H1 (cell line): ENCODE data around the gene MRRF. TPM values are rescaled to one million over a fixed set of nuclear protein-coding genes. Genes with fewer than 3 reads are reported as not detected.

Source experiments
- CTCF ChIA-PET: fragments of 300-600 bp; sonication (Branson Sonifier 250); formaldehyde crosslinking; loops from one replicate; lab custom pipeline; 2021; ENCODE audit not compliant: partially characterized antibody; lab: Charles Lee
- POLR2A ChIA-PET: fragments of 300-600 bp; sonication (Branson Sonifier 250); formaldehyde crosslinking; loops from one replicate; lab custom pipeline; 2021; ENCODE audit warnings: inconsistent platforms; ENCODE audit not compliant: partially characterized antibody; lab: Charles Lee
- DNase-seq, 2 experiments: peaks; one replicate each; pipeline versions ENCODE4 v3.0.0 to v3.0.0-alpha.2; 2010 to 2022; ENCODE audit warnings: low spot score in 2 of 2, low read depth in 1 of 2, mixed read lengths in 1 of 2
- FAIRE-seq: peaks from 2 replicates; lab custom pipeline; 2011; peaks lifted over from hg19 to GRCh38; lab: Jason Lieb, UNC
- H2AFZ ChIP-seq: 2 replicates; pipeline ENCODE4 v1.8.1; 2012; ENCODE audit warnings: low read length, inconsistent platforms
- H2AK5ac ChIP-seq: 2 replicates; pipeline ENCODE4 v1.6.1; 2013; ENCODE audit warnings: low read depth, low read length
- H2BK120ac ChIP-seq: replicated peaks from 2 replicates; pipeline ENCODE3; 2013; ENCODE audit warnings: low read depth, low read length, inconsistent platforms
- H2BK12ac ChIP-seq: 2 replicates; pipeline ENCODE4 v1.6.1; 2013; ENCODE audit warnings: low read depth, low read length
- H2BK15ac ChIP-seq: 2 replicates; pipeline ENCODE4 v1.6.1; 2013; ENCODE audit warnings: low read length
- H2BK20ac ChIP-seq: 2 replicates; pipeline ENCODE4 v1.6.1; 2013; ENCODE audit warnings: low read length
- H2BK5ac ChIP-seq: 2 replicates; pipeline ENCODE4 v1.6.1; 2013; ENCODE audit warnings: low read depth, low read length
- H3K14ac ChIP-seq: 2 replicates; pipeline ENCODE4 v1.6.1; 2013; ENCODE audit warnings: inconsistent platforms; ENCODE audit not compliant: insufficient read length
- H3K18ac ChIP-seq: 2 replicates; pipeline ENCODE4 v1.6.1; 2013; ENCODE audit warnings: low read length; ENCODE audit errors: extremely low read depth
- H3K23ac ChIP-seq: 2 replicates; pipeline ENCODE4 v1.6.1; 2013; ENCODE audit warnings: inconsistent platforms; ENCODE audit not compliant: insufficient read length
- H3K23me2 ChIP-seq: 2 replicates; pipeline ENCODE4 v1.6.1; 2013; ENCODE audit warnings: low read depth, low read length
- H3K27ac ChIP-seq: 2 replicates; pipeline ENCODE4 v1.6.1; 2011; ENCODE audit warnings: low read depth, low read length, inconsistent platforms
- H3K27me3 ChIP-seq, 4 experiments: replicated peaks in 1 of 4; 1 replicate in 1 of 4; 2 replicates in 3 of 4; pipeline versions ENCODE4 v1.6.1 to v1.8.1; 2011 to 2013; ENCODE audit warnings: low read length in 3 of 4, mild to moderate bottlenecking in 3 of 4, inconsistent platforms in 2 of 4, mixed read lengths in 2 of 4, moderate library complexity in 1 of 4; ENCODE audit not compliant: control insufficient read depth in 3 of 4, insufficient read depth in 3 of 4; ENCODE audit errors: extremely low read depth in 1 of 4
- H3K36me3 ChIP-seq, 4 experiments: 2 replicates each; pipeline versions ENCODE4 v1.6.1 to v1.8.1; 2011 to 2013; ENCODE audit warnings: mild to moderate bottlenecking in 4 of 4, low read length in 3 of 4, moderate library complexity in 2 of 4, control low read depth in 1 of 4, inconsistent platforms in 1 of 4; ENCODE audit not compliant: insufficient read depth in 4 of 4, control insufficient read depth in 2 of 4
- H3K4ac ChIP-seq: replicated peaks from 2 replicates; pipeline ENCODE3; 2013; ENCODE audit warnings: low read length, low read depth, mixed read lengths, inconsistent platforms; ENCODE audit not compliant: insufficient read length
- H3K4me1 ChIP-seq, 4 experiments: replicated peaks in 1 of 4; 1 replicate in 1 of 4; 2 replicates in 3 of 4; pipeline versions ENCODE4 v1.6.1 to v1.8.1; 2011 to 2013; ENCODE audit warnings: low read length in 3 of 4, inconsistent platforms in 2 of 4, mixed read lengths in 1 of 4; ENCODE audit not compliant: insufficient read depth in 4 of 4, control insufficient read depth in 3 of 4
- H3K4me2 ChIP-seq, 2 experiments: 2 replicates each; pipeline versions ENCODE4 v1.6.1 to v1.8.1; 2011 to 2013; ENCODE audit warnings: low read depth in 2 of 2, low read length in 2 of 2, control low read depth in 1 of 2, inconsistent platforms in 1 of 2, mild to moderate bottlenecking in 1 of 2; ENCODE audit not compliant: insufficient read depth in 1 of 2
- H3K4me3 ChIP-seq, 4 experiments: fragments of 200-600, 300-600 bp in 1 of 4; sonication (generic), shearing (Covaris generic), sonication (Bioruptor Twin) in 1 of 4; 2 replicates each; pipeline versions ENCODE4 v1.5.1 to v1.8.1; 2011 to 2016; ENCODE audit warnings: low read length in 4 of 4, low read depth in 3 of 4, control low read depth in 2 of 4, inconsistent platforms in 2 of 4, mild to moderate bottlenecking in 2 of 4, mixed read lengths in 1 of 4, moderate library complexity in 1 of 4; ENCODE audit not compliant: insufficient read depth in 2 of 4; ENCODE audit errors: extremely low read depth in 1 of 4
- H3K56ac ChIP-seq: replicated peaks from 2 replicates; pipeline ENCODE3; 2013; ENCODE audit warnings: low read depth, mild to moderate bottlenecking, mixed read lengths, low read length, inconsistent platforms; ENCODE audit not compliant: insufficient read length
- H3K79me1 ChIP-seq: 2 replicates; pipeline ENCODE4 v1.6.1; 2013; ENCODE audit warnings: low read depth, low read length, control low read depth
- H3K79me2 ChIP-seq, 2 experiments: 2 replicates each; pipeline versions ENCODE4 v1.6.1 to v1.8.1; 2012 to 2013; ENCODE audit warnings: low read length in 2 of 2, mild to moderate bottlenecking in 2 of 2, inconsistent platforms in 1 of 2; ENCODE audit not compliant: insufficient read depth in 2 of 2, control insufficient read depth in 1 of 2
- H3K9ac ChIP-seq, 4 experiments: replicated peaks in 1 of 4; 1 replicate in 1 of 4; 2 replicates in 3 of 4; pipeline versions ENCODE4 v1.6.1 to v1.8.1; 2011 to 2013; ENCODE audit warnings: low read depth in 3 of 4, low read length in 3 of 4, control low read depth in 2 of 4, mild to moderate bottlenecking in 2 of 4, moderate library complexity in 2 of 4, inconsistent platforms in 1 of 4; ENCODE audit errors: extremely low read depth in 1 of 4
- H3K9me3 ChIP-seq, 2 experiments: 2 replicates each; pipeline versions ENCODE4 v1.6.1 to v1.8.1; 2012 to 2013; ENCODE audit warnings: mild to moderate bottlenecking in 2 of 2, moderate library complexity in 2 of 2, control low read depth in 1 of 2, inconsistent platforms in 1 of 2, low read depth in 1 of 2, low read length in 1 of 2, mixed read lengths in 1 of 2; ENCODE audit not compliant: insufficient read depth in 2 of 2
- H4K20me1 ChIP-seq, 2 experiments: replicated peaks in 1 of 2; 2 replicates each; pipeline versions ENCODE3 to v1.8.1; 2011 to 2013; ENCODE audit warnings: inconsistent platforms in 2 of 2, low read length in 2 of 2, mild to moderate bottlenecking in 1 of 2; ENCODE audit not compliant: insufficient read depth in 2 of 2, control insufficient read depth in 1 of 2
- H4K5ac ChIP-seq: 2 replicates; pipeline ENCODE4 v1.6.1; 2013; ENCODE audit warnings: low read length, low read depth, mixed read lengths, inconsistent platforms; ENCODE audit not compliant: insufficient read length
- H4K8ac ChIP-seq: 2 replicates; pipeline ENCODE4 v1.8.0; 2013; ENCODE audit warnings: mild to moderate bottlenecking, moderate library complexity, low read length, inconsistent platforms; ENCODE audit not compliant: insufficient read depth; ENCODE audit errors: extremely low read depth
- H4K91ac ChIP-seq: replicated peaks from 2 replicates; pipeline ENCODE3; 2013; ENCODE audit warnings: low read length, mixed read lengths, inconsistent platforms; ENCODE audit not compliant: insufficient read length
- MAX ChIP-seq: IDR thresholded peaks from 2 replicates; pipeline ENCODE4 v1.6.1; 2012; ENCODE audit warnings: inconsistent platforms
- RAD21 ChIP-seq, 2 experiments: IDR thresholded peaks in 1 of 2; conservative IDR thresholded peaks in 1 of 2; 2 replicates each; pipeline ENCODE4 v1.6.1; 2011; ENCODE audit warnings: low read depth in 2 of 2, low read length in 2 of 2, improper control_type of control experiment in 1 of 2, inconsistent platforms in 1 of 2, mild to moderate bottlenecking in 1 of 2, moderate library complexity in 1 of 2
- RNF2 ChIP-seq: fragments of 200-900, 300-1000 bp; sonication (generic); IDR thresholded peaks from 2 replicates; pipeline ENCODE4 v1.7.1; 2016; ENCODE audit warnings: borderline replicate concordance, low read depth, mild to moderate bottlenecking, antibody characterized with exemption, low read length; ENCODE audit not compliant: poor library complexity, severe bottlenecking; ENCODE audit errors: missing control alignments
- SIRT6 ChIP-seq: IDR thresholded peaks from one replicate; pipeline ENCODE4 v1.7.1; 2012; ENCODE audit warnings: low read length, inconsistent platforms
- WGBS, 2 experiments: shearing (Covaris generic) in 1 of 2; methylation state at CpG; one replicate each; pipeline versions ENCODE4 v1.1.6 to v1.1.7; 2013 to 2015; ENCODE audit warnings: low lambda C conversion rate in 2 of 2, mixed read lengths in 2 of 2, inconsistent platforms in 1 of 2, low coverage in 1 of 2, missing lambda C conversion rate in 1 of 2; ENCODE audit not compliant: insufficient replicate concordance in 2 of 2, insufficient coverage in 1 of 2, insufficient read length in 1 of 2; ENCODE audit errors: extremely low coverage in 1 of 2, missing lambda C conversion rate in 1 of 2; 5-methylcytosine and 5-hydroxymethylcytosine counted together
- polyA plus RNA-seq, 7 experiments: library from polyadenylated mRNA; depleted of rRNA in 3 of 7; stranded (reverse) in 5 of 7; unstranded in 2 of 7; fragments of >200 nt in 5 of 7; fragments of 200-250 nt in 2 of 7; gene quantifications; 1 replicate in 5 of 7; 2 replicates in 1 of 7; 4 replicates in 1 of 7; pipeline versions ENCODE4 v1.2.1 to v1.2.3, GENCODE V29; 2011 to 2013; ENCODE audit warnings: missing spikeins in 2 of 7, mixed read lengths in 2 of 7
- total RNA-seq: library from RNA; stranded (reverse); fragmentation: NEBNext Ultra II Directional; extraction: Animal tissue kit (Norgen Biotek cat#: 25700); gene quantifications from 2 replicates; pipeline ENCODE4 v1.2.1, GENCODE V29; 2021

MRRF gene
- total and polyA plus RNA-seq, 2 of the 8 experiments (the other 6 are each of a cell fraction or from before 2014, with no cell fraction given): 29.4 to 47.8 TPM

- H4K8ac ChIP-seq: no peak overlapping the region
- H3K4ac ChIP-seq: no peak overlapping the region
- H3K36me3 ChIP-seq: peaks cover 5 to 34% (median 24%) of the 10 kb centered on the region in 4 experiments
- H4K20me1 ChIP-seq: no peaks in the 10 kb centered on the region
- no peaks in the 10 kb centered on the region for H3K23me2 ChIP-seq
- H2BK120ac ChIP-seq: no peak overlapping the region
- H3K14ac ChIP-seq: no peak overlapping the region
- no peak overlapping the region for H3K9ac ChIP-seq
- no peaks in the 10 kb centered on the region for H3K27me3 ChIP-seq
- H3K18ac ChIP-seq: no peak overlapping the region
- no peak overlapping the region for H3K4me3 ChIP-seq
- WGBS, 2 experiments: 94% methylated on average over 1 of the region's 1 CpG; no CpG with 5 or more reads in 1 of the 2 experiments
- no peak overlapping the region for H2AK5ac ChIP-seq
- H3K4me1 ChIP-seq: no peaks in the 10 kb centered on the region
- no peak overlapping the region for H4K5ac ChIP-seq
- CTCF ChIA-PET: interaction anchor here (0.5 to 1.6 kb wide), 3 partner anchors 66 to 164 kb away, joined by 3 to 6 read pairs (median 3); no protein-coding TSS in a partner anchor
- H2BK20ac ChIP-seq: no peak overlapping the region
- POLR2A ChIA-PET: no interaction called here
- H2AFZ ChIP-seq: no peak overlapping the region
- H3K56ac ChIP-seq: no peak overlapping the region
- H3K9me3 ChIP-seq: no peaks in the 10 kb centered on the region
- H3K23ac ChIP-seq: no peak overlapping the region
- no peak overlapping the region for H3K27ac ChIP-seq
- no peaks in the 10 kb centered on the region for H3K79me1 ChIP-seq
- no peaks in the 10 kb centered on the region for H3K79me2 ChIP-seq
- H2BK5ac ChIP-seq: no peak overlapping the region
- H2BK12ac ChIP-seq: no peak overlapping the region
- H4K91ac ChIP-seq: no peak overlapping the region
- H3K4me2 ChIP-seq: no peak overlapping the region
- DNase-seq (no peak), FAIRE-seq (no peak)
- H2BK15ac ChIP-seq: no peak overlapping the region
- TF ChIP-seq SIRT6: no peak
- TF ChIP-seq RAD21 (IDR thresholded peaks at IDR 0.05 in 1 of 2, conservative IDR thresholded peaks at IDR 0.05 in 1 of 2; ENCODE audit: low read depth in 2 of 2, low read length in 2 of 2): no peak
- no peak for TF ChIP-seq RNF2
- TF ChIP-seq MAX: no peak
Observed at GRCh38 chr9:122287214-122287720, 22.6 kb downstream of the MRRF start.
